K562 (cell line): ENCODE results near the gene NPHP1. TPM values are rescaled to one million over a fixed set of nuclear protein-coding genes. Genes with fewer than 3 reads are reported as not detected.

ENCODE experiments used
- ATAC-seq: fragments of 200-7000 bp; cut with Tn5 transposase; 3 replicates; pipeline ENCODE4 v1.9.1; 2020; ENCODE audit warnings: moderate library complexity
- BruUV-seq: library from RNA; stranded (reverse); fragments of 400-500 nt; replicated peaks from 2 replicates; lab custom pipeline; 2021; lab: Mats Ljungman, UMichigan
- CTCF ChIA-PET: fragments of 300-600 bp; formaldehyde crosslinking; extraction: SDS; loops from one replicate; lab custom pipeline; 2021; ENCODE audit warnings: low intra/inter-chr PET ratio; lab: Yijun Ruan, JAX
- POLR2A ChIA-PET: fragments of 300-600, 350-650 bp; sonication (Branson Sonifier 250); formaldehyde crosslinking; extraction: SDS; loops from one replicate; lab custom pipeline; 2021; ENCODE audit warnings: antibody characterized with exemption, inconsistent platforms; lab: Yijun Ruan, JAX
- DNase-seq, 4 experiments: peaks; one replicate each; pipeline versions ENCODE4 v3.0.0 to v3.0.0-alpha.2; 2011 to 2018; ENCODE audit warnings: low spot score in 3 of 4, mixed read lengths in 3 of 4; ENCODE audit errors: extremely low read depth in 1 of 4
- FAIRE-seq: peaks from 2 replicates; lab custom pipeline; 2011; peaks lifted over from hg19 to GRCh38; lab: Jason Lieb, UNC
- H2AFZ ChIP-seq: 2 replicates; pipeline ENCODE4 v1.6.0; 2011; ENCODE audit warnings: low read depth, low read length, control low read depth, inconsistent platforms
- H3K27ac ChIP-seq: fragments of 200-600 bp; 3 replicates; pipeline ENCODE4 v1.8.0; 2011; ENCODE audit warnings: low read depth, mild to moderate bottlenecking, control low read depth, inconsistent platforms, low read length, moderate library complexity, mixed read lengths; ENCODE audit errors: extremely low read depth
- H3K27me3 ChIP-seq, 2 experiments: fragments of 300-600 bp in 1 of 2; 2 replicates in 1 of 2; 3 replicates in 1 of 2; pipeline versions ENCODE4 v1.6.0 to v1.8.0; 2011; ENCODE audit warnings: inconsistent platforms in 2 of 2, low read length in 2 of 2, mild to moderate bottlenecking in 1 of 2, mixed read lengths in 1 of 2, moderate library complexity in 1 of 2; ENCODE audit not compliant: control insufficient read depth in 2 of 2, insufficient read depth in 2 of 2
- H3K36me3 ChIP-seq: fragments of 300-600 bp; 3 replicates; pipeline ENCODE4 v1.8.0; 2011; ENCODE audit warnings: mild to moderate bottlenecking, low read length, inconsistent platforms; ENCODE audit not compliant: control insufficient read depth, insufficient read depth
- H3K4me1 ChIP-seq, 2 experiments: fragments of 200-600 bp in 1 of 2; replicated peaks in 1 of 2; 2 replicates in 1 of 2; 3 replicates in 1 of 2; pipeline versions ENCODE4 v1.5.1 to v1.8.0; 2011; ENCODE audit warnings: inconsistent platforms in 2 of 2, low read length in 2 of 2, mild to moderate bottlenecking in 1 of 2, mixed read lengths in 1 of 2, moderate library complexity in 1 of 2; ENCODE audit not compliant: control insufficient read depth in 2 of 2, insufficient read depth in 2 of 2
- H3K4me2 ChIP-seq: 2 replicates; pipeline ENCODE4 v1.6.1; 2011; ENCODE audit warnings: low read length, control low read depth, inconsistent platforms, mixed read lengths; ENCODE audit not compliant: insufficient read depth
- H3K4me3 ChIP-seq: fragments of 200-600 bp; sonication (generic), shearing (Covaris generic); 2 replicates; pipeline ENCODE4 v1.5.1; 2016; ENCODE audit warnings: control low read depth, inconsistent platforms
- H3K79me2 ChIP-seq: fragments of 200-600 bp; 3 replicates; pipeline ENCODE4 v1.8.0; 2011; ENCODE audit warnings: low read length, inconsistent platforms; ENCODE audit not compliant: control insufficient read depth, insufficient read depth
- H3K9ac ChIP-seq, 2 experiments: 2 replicates each; pipeline versions ENCODE4 v1.6.0 to v1.6.1; 2011; ENCODE audit warnings: low read depth in 2 of 2, low read length in 2 of 2, control low read depth in 1 of 2, inconsistent platforms in 1 of 2, mild to moderate bottlenecking in 1 of 2, mixed read lengths in 1 of 2; ENCODE audit not compliant: insufficient read depth in 1 of 2
- H3K9me1 ChIP-seq: one replicate; pipeline ENCODE4 v1.6.0; 2011; ENCODE audit warnings: inconsistent platforms, mild to moderate bottlenecking, low read length, moderate library complexity; ENCODE audit not compliant: control insufficient read depth, insufficient read depth
- H3K9me3 ChIP-seq: replicated peaks from 2 replicates; pipeline ENCODE4 v1.5.1; 2011; ENCODE audit warnings: low read depth, low read length, inconsistent platforms; ENCODE audit not compliant: control insufficient read depth, insufficient read depth
- H4K20me1 ChIP-seq: replicated peaks from 2 replicates; pipeline ENCODE4 v1.6.1; 2011; ENCODE audit warnings: low read length, inconsistent platforms, mixed read lengths; ENCODE audit not compliant: control insufficient read depth, insufficient read depth
- BMI1 ChIP-seq: fragments of 150-350 bp; IDR thresholded peaks from 2 replicates; pipeline ENCODE4 v1.6.1; 2014; ENCODE audit warnings: low read length
- BRF1 ChIP-seq: IDR thresholded peaks from 3 replicates; pipeline ENCODE4 v1.6.1; 2011; ENCODE audit warnings: borderline replicate concordance, mild to moderate bottlenecking; ENCODE audit not compliant: insufficient read length; ENCODE audit errors: extremely low read depth
- CTCFL ChIP-seq: IDR thresholded peaks from 2 replicates; pipeline ENCODE4 v1.6.1; 2011; ENCODE audit warnings: borderline replicate concordance, low read depth, mild to moderate bottlenecking, moderate library complexity, low read length; ENCODE audit not compliant: insufficient read depth, poor library complexity, severe bottlenecking
- EGR1 ChIP-seq: fragments of 450-650 bp; conservative IDR thresholded peaks from 2 replicates; pipeline ENCODE4 v1.6.1; 2017; ENCODE audit warnings: mild to moderate bottlenecking
- ELF2 ChIP-seq: fragments of 250-450 bp; sonication (Bioruptor Pico); IDR thresholded peaks from 2 replicates; pipeline ENCODE4 v1.5.0; 2021; ENCODE audit warnings: mild to moderate bottlenecking
- ILK ChIP-seq: fragments of 450-650 bp; IDR thresholded peaks from 2 replicates; pipeline ENCODE4 v1.6.1; 2016; ENCODE audit warnings: missing genetic modification characterization, low read depth, mild to moderate bottlenecking, missing compliant biosample characterization, moderate library complexity, borderline replicate concordance
- MTA3 ChIP-seq: fragments of 450-650 bp; formaldehyde crosslinking; IDR thresholded peaks from 2 replicates; pipeline ENCODE4 v1.6.1; 2017; ENCODE audit warnings: mild to moderate bottlenecking, borderline replicate concordance
- MYBL2 ChIP-seq, 2 experiments: fragments of 450-650 bp in 1 of 2; sonication (generic) in 1 of 2; formaldehyde crosslinking in 1 of 2; IDR thresholded peaks; 2 replicates each; pipeline versions ENCODE4 v1.6.1 to v1.8.1; 2017 to 2022; ENCODE audit warnings: borderline replicate concordance in 1 of 2, inconsistent platforms in 1 of 2, low read depth in 1 of 2, mild to moderate bottlenecking in 1 of 2, missing genetic modification reagents in 1 of 2, moderate library complexity in 1 of 2
- NBN ChIP-seq: fragments of 450-650 bp; IDR thresholded peaks from 2 replicates; pipeline ENCODE4 v1.6.1; 2016; ENCODE audit warnings: low read depth, mild to moderate bottlenecking
- NFXL1 ChIP-seq: fragments of 450-650 bp; formaldehyde crosslinking; IDR thresholded peaks from 2 replicates; pipeline ENCODE4 v1.4.0; 2021; ENCODE audit warnings: mild to moderate bottlenecking
- RCOR1 ChIP-seq, 2 experiments: IDR thresholded peaks; 2 replicates each; pipeline ENCODE4 v1.6.1; 2012; ENCODE audit warnings: low read depth in 2 of 2, low read length in 2 of 2, borderline replicate concordance in 1 of 2, improper control_type of control experiment in 1 of 2
- SAFB2 ChIP-seq: fragments of 200-400 bp; formaldehyde crosslinking; IDR thresholded peaks from 2 replicates; pipeline ENCODE4 v1.6.1; 2018; ENCODE audit warnings: borderline replicate concordance, low read length, low read depth, moderate library complexity; ENCODE audit not compliant: severe bottlenecking
- U2AF2 ChIP-seq: fragments of 200-400 bp; formaldehyde crosslinking; optimal IDR thresholded peaks from 2 replicates; pipeline ENCODE3; 2017; ENCODE audit warnings: low read depth, mild to moderate bottlenecking, low read length
- ZEB2 ChIP-seq: fragments of 450-650 bp; IDR thresholded peaks from 2 replicates; pipeline ENCODE4 v1.6.1; 2016
- WGBS: fragments of 100-300 bp; shearing (Covaris generic); methylation state at CpG from one replicate; pipeline ENCODE4 v1.1.6; 2016; ENCODE audit warnings: low coverage, mixed read lengths; ENCODE audit not compliant: insufficient coverage; ENCODE audit errors: missing lambda C conversion rate; 5-methylcytosine and 5-hydroxymethylcytosine counted together
- in situ Hi-C: fragments of 300-500 bp; cut with MboI; formaldehyde crosslinking; loops from 4 replicates; pipeline ENCODE4 v1.15.0; 2018; ENCODE audit warnings: inconsistent platforms, mixed read lengths
- intact Hi-C: fragments of 100-400 bp; cut with micrococcal nuclease; formaldehyde crosslinking; loops from 2 replicates; pipeline ENCODE4 v1.14.2; 2022
- polyA plus RNA-seq, 8 experiments: library from polyadenylated mRNA; depleted of rRNA in 4 of 8; stranded (reverse) in 5 of 8; unstranded in 3 of 8; fragments of >200 nt; fragmentation: Nextera tagmentation in 2 of 8; fragmentation: Illumina TruSeq in 1 of 8; extraction: Ambion mirVana in 2 of 8; extraction: Trizol in 1 of 8; gene quantifications; 2 replicates each; pipeline versions ENCODE4 v1.2.1 to v1.2.3, GENCODE V29; 2011 to 2014; ENCODE audit warnings: inconsistent platforms in 1 of 8, missing spikeins in 1 of 8
- total RNA-seq, 7 experiments: library from RNA; depleted of rRNA in 6 of 7; stranded (reverse); fragments of >200 nt in 6 of 7; fragmentation: Illumina TruSeq in 2 of 7; extraction: Trizol in 2 of 7; gene quantifications; 2 replicates each; pipeline versions ENCODE4 v1.2.1 to v1.2.3, GENCODE V29; 2011 to 2021; ENCODE audit warnings: low replicate concordance in 1 of 7
- TF ChIP-seq, protein P1 (sequence below): fragments of 450-650 bp; formaldehyde crosslinking; IDR thresholded peaks from 2 replicates; pipeline ENCODE4 v1.4.0; 2022; ENCODE audit warnings: missing genetic modification characterization
- TF ChIP-seq, protein P2 (sequence below): fragments of 250-450 bp; sonication (Bioruptor Pico); IDR thresholded peaks from 2 replicates; pipeline ENCODE4 v1.8.0; 2022; ENCODE audit warnings: moderate library complexity, mild to moderate bottlenecking, inconsistent platforms
- TF ChIP-seq, protein P3 (sequence below): fragments of 450-650 bp; formaldehyde crosslinking; IDR thresholded peaks from 2 replicates; pipeline ENCODE4 v1.4.0; 2020; ENCODE audit warnings: mild to moderate bottlenecking, moderate library complexity

NPHP1 gene
- total and polyA plus RNA-seq, 9 of the 15 experiments (the other 6 are each of a cell fraction or from before 2014, with no cell fraction given) = 0.11 to 0.32 (median 0.20) TPM; not detected in 5

- H3K9me1 ChIP-seq = no peaks in the 10 kb centered on the region
- H2AFZ ChIP-seq = no peak overlapping the region
- in situ Hi-C loops (loop anchor here (10.0 kb wide), 1 partner anchor 219 kb away; no protein-coding TSS in a partner anchor), intact Hi-C loops (no loop called here)
- peaks cover 0 to 4% of the 10 kb centered on the region in 2 experiments; a peak in 1 of 5 replicates for H3K27me3 ChIP-seq
- no peak overlapping the region for H3K4me3 ChIP-seq
- whole genome bisulfite sequencing = 0% methylated on average over 4 of the region's 4 CpGs
- FAIRE-seq (no peak), ATAC-seq (no peak), DNase-seq (no peak)
- H3K4me1 ChIP-seq = peaks cover 7% of the 10 kb centered on the region in 2 experiments; a peak in 3 of 5 replicates
- ChIA-PET CTCF (no interaction called here), POLR2A (no interaction called here)
- peaks cover 12% of the 10 kb centered on the region for H3K9me3 ChIP-seq
- no TSS peak for BruUV-seq
- H3K9ac ChIP-seq = no peak overlapping the region
- peaks cover 20% of the 10 kb centered on the region for H3K79me2 ChIP-seq
- peaks cover 3% of the 10 kb centered on the region; the same call in 1 of the 3 replicates for H3K36me3 ChIP-seq
- H3K27ac ChIP-seq = no peak overlapping the region
- H3K4me2 ChIP-seq = no peak overlapping the region
- H4K20me1 ChIP-seq = no peaks in the 10 kb centered on the region
- TF ChIP-seq BMI1 = no peak
- no peak for TF ChIP-seq MYBL2 (IDR thresholded peaks at IDR 0.05; ENCODE audit: low read depth)
- no peak for TF ChIP-seq MYBL2 (CRISPR knock-in tag; IDR thresholded peaks at IDR 0.05; ENCODE audit: borderline replicate concordance)
- TF ChIP-seq MTA3 = no peak
- no peak for TF ChIP-seq RCOR1 (IDR thresholded peaks at IDR 0.05; ENCODE audit: borderline replicate concordance in 1 of 2, low read depth in 2 of 2, low read length in 2 of 2)
- no peak for TF ChIP-seq CTCFL
- TF ChIP-seq SAFB2 = no peak
- TF ChIP-seq ILK (tag) = no peak
- TF ChIP-seq NBN = no peak
- TF ChIP-seq ZEB2 = no peak
- TF ChIP-seq, protein P1, sequence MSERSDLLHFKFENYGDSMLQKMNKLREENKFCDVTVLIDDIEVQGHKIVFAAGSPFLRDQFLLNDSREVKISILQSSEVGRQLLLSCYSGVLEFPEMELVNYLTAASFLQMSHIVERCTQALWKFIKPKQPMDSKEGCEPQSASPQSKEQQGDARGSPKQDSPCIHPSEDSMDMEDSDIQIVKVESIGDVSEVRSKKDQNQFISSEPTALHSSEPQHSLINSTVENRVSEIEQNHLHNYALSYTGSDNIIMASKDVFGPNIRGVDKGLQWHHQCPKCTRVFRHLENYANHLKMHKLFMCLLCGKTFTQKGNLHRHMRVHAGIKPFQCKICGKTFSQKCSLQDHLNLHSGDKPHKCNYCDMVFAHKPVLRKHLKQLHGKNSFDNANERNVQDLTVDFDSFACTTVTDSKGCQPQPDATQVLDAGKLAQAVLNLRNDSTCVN = no peak
- TF ChIP-seq BRF1 = no peak
- TF ChIP-seq, protein P2, sequence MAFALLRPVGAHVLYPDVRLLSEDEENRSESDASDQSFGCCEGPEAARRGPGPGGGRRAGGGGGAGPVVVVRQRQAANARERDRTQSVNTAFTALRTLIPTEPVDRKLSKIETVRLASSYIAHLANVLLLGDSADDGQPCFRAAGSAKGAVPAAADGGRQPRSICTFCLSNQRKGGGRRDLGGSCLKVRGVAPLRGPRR (CRISPR knock-in tag) = no peak
- no peak for TF ChIP-seq U2AF2
- no peak for TF ChIP-seq NFXL1 (CRISPR knock-in tag)
- no peak for TF ChIP-seq ELF2 (CRISPR knock-in tag)
- TF ChIP-seq EGR1 = no peak
- TF ChIP-seq, protein P3, sequence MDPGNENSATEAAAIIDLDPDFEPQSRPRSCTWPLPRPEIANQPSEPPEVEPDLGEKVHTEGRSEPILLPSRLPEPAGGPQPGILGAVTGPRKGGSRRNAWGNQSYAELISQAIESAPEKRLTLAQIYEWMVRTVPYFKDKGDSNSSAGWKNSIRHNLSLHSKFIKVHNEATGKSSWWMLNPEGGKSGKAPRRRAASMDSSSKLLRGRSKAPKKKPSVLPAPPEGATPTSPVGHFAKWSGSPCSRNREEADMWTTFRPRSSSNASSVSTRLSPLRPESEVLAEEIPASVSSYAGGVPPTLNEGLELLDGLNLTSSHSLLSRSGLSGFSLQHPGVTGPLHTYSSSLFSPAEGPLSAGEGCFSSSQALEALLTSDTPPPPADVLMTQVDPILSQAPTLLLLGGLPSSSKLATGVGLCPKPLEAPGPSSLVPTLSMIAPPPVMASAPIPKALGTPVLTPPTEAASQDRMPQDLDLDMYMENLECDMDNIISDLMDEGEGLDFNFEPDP (CRISPR knock-in tag) = no peak
These were observed 10.8 kb upstream of the NPHP1 start for GRCh38 chr2:110215566-110216158.
